GM10248 (cell line): ENCODE measurements around the gene TTC7B.
"Not testable (repeated sequence)": the region's sequence is repeated elsewhere in the genome, so short reads cannot be mapped to it uniquely, and the experiment has no call there.

Experiments used
- CTCF ChIA-PET: fragments of 300-600 bp; sonication (Branson Sonifier 250); formaldehyde crosslinking; extraction: SDS; loops from one replicate; lab custom pipeline; 2021; ENCODE audit warnings: antibody characterized with exemption; lab: Yijun Ruan, JAX
- POLR2A ChIA-PET: fragments of 350-650 bp; sonication (Branson Sonifier 250); formaldehyde crosslinking; extraction: SDS; loops from one replicate; lab custom pipeline; 2020; ENCODE audit warnings: antibody characterized with exemption; lab: Yijun Ruan, JAX
- DNase-seq: peaks from one replicate; pipeline ENCODE4 v3.0.0; 2012; ENCODE audit errors: extremely low spot score
- TF ChIP-seq, protein P1 (sequence below): IDR thresholded peaks from 2 replicates; pipeline ENCODE4 v1.5.1; 2012; ENCODE audit warnings: mild to moderate bottlenecking, low read depth; ENCODE audit errors: extremely low read depth, missing control alignments, control extremely low read depth

Gene TTC7B

DNA sequence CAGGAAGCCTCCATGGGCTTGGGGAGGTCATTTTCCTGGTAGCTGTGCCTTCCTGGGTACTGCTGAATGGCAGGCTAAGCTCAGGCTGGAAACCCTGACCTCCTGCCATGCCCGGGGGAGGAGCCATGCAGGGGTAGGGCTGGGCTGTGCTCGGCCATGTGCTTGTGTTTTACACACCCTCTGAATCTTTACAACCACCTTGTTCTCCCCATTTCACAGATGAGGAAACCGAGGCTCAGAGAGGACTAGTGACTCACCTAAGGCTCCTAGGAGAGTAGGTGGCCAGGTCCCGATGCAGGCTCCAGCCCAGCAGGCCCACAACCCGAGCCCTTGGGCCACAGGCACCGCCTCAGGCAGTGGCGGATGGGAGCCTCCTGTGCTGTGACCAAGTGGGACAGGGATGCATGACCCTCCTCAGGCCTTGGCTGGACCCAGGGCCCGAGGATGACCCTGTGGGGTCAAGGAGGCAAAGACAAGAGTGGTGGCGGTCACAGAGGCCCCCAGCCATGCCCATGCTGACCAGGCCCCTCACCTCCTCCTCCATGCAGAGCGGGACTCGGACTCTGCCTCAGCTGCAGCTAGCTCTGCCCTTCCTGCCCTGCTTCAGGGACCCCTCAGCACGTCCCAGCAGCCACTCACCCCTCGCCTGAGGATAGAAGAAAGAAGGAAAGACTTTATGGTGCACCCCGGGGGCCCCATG lies 283.3 kb downstream of the TTC7B start:
- POLR2A ChIA-PET: no interaction called here
- TF ChIP-seq, protein P1, sequence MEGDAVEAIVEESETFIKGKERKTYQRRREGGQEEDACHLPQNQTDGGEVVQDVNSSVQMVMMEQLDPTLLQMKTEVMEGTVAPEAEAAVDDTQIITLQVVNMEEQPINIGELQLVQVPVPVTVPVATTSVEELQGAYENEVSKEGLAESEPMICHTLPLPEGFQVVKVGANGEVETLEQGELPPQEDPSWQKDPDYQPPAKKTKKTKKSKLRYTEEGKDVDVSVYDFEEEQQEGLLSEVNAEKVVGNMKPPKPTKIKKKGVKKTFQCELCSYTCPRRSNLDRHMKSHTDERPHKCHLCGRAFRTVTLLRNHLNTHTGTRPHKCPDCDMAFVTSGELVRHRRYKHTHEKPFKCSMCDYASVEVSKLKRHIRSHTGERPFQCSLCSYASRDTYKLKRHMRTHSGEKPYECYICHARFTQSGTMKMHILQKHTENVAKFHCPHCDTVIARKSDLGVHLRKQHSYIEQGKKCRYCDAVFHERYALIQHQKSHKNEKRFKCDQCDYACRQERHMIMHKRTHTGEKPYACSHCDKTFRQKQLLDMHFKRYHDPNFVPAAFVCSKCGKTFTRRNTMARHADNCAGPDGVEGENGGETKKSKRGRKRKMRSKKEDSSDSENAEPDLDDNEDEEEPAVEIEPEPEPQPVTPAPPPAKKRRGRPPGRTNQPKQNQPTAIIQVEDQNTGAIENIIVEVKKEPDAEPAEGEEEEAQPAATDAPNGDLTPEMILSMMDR: no peak
- CTCF ChIA-PET: no interaction called here
- DNase-seq: no peak

DNA sequence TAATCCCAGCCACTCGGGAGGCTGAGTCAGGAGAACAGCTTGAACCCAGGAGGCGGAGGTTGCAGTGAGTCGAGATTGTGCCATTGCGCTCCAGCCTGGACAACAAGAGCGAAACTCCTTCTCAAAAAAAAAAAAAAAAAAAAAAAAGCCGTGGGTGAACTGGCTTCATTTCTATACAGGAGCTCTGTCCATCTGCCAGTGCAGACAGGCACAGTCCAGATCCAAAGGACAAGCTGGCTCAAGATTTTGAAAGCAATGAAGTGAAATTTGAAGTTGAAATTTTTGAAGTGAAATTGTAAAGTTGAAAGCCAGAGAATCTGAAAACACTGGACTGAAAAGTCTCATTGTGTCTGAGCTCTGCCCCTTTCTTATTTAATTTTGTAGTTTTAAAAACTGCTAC lies 284.7 kb downstream of the TTC7B start:
- CTCF ChIA-PET: no interaction called here
- DNase-seq: no peak
- TF ChIP-seq, protein P1: no peak
- POLR2A ChIA-PET: no interaction called here

DNA sequence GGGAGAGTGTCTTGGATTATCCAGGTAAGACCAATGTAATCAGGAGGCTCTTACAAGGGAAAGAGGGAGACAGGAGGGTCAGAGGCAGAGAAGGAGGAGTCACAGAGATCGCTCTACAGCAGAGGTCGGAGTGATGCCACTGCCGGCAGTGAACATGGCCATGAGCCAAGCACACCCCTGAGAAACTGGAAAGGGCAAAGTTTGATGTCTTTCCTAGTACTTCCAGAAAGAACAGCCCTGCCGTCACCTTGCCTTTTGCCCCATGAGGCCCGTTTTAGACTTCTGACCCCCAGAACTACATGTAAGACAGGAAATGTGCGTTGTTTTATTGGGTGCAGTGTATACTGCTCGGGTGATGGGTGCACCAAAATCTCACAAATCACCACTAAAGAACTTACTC lies 285.7 kb downstream of the TTC7B start:
- TF ChIP-seq, protein P1: no peak
- DNase-seq: no peak
- CTCF ChIA-PET: no interaction called here
- POLR2A ChIA-PET: no interaction called here

DNA sequence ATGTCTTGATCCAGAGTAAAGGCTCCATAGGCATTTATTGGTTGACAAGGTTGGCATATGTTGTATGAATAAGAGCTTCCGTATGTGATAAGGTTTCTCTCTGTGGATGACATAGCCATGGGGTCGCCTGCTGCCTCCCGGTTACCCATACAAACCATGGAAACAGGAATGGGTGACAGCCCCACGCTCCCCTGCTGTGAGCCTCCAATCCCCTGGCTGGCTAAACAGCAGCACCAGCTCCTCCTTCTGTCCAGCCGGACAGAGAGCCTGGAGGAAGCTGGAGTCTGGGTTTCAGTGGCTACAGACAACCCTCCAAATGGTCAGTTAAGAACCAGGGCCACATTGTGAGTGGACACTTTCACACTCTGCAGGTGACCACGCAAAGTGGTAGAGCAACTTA lies 288.3 kb downstream of the TTC7B start:
- DNase-seq: no peak
- ChIA-PET POLR2A (no interaction called here), CTCF (no interaction called here)
- TF ChIP-seq, protein P1: no peak

DNA sequence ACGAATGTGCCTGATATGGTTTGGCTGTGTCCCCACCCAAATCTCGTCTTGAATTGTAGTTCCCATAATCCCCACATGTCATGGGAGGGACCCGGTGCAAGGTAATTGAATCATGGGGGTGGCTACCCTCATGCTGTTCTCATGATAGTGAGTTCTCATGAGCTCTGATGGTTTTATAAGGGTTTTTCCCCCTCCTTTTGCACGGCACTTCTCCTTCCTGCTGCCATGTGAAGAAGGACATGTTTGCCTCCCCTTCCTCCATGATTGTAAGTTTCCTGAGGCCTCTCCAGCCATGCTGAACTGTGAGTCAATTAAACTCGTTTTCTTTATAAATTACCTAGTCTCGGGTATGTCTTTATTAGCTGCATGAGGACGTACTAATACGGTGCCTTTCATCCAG lies 289.7 kb downstream of the TTC7B start:
- POLR2A ChIA-PET, DNase-seq: not testable (repeated sequence)
- CTCF ChIA-PET: interaction anchor here (1.4 kb wide), 1 partner anchor 23 kb away, joined by 3 read pairs; no protein-coding TSS in a partner anchor

DNA sequence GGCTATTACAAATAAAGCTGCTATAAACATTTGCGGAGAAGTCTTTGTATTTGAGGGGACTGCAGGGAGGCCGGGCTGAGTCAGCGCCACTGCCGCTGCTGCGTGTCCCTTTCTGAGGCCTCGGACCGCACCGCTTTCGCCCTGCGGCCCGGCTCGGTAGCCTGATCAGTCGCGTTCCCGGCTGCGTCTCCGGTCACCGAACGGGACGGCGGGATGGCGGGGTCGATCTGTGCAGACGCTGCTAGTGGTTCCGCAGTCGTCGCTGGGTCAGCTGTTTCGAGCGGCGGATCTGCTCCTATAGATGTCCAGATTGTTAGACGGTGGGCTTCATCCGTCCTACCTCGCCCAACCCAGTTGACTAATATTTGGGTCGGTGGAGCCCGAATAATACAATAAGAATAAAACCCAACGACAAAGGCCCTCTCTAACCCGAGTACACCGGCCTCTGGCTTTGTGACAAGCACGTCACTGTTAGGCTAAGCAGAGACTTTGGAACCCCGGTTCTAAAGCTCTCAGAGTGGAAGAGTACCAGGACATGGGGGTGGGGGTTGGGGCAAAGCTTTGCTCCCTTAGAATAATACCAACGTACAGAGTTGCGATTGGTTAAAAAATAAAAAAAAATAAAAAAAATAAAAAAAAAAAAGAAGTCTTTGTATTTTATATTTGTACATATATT lies 290.7 kb downstream of the TTC7B start:
- DNase-seq, POLR2A ChIA-PET, CTCF ChIA-PET: not testable (repeated sequence)

DNA sequence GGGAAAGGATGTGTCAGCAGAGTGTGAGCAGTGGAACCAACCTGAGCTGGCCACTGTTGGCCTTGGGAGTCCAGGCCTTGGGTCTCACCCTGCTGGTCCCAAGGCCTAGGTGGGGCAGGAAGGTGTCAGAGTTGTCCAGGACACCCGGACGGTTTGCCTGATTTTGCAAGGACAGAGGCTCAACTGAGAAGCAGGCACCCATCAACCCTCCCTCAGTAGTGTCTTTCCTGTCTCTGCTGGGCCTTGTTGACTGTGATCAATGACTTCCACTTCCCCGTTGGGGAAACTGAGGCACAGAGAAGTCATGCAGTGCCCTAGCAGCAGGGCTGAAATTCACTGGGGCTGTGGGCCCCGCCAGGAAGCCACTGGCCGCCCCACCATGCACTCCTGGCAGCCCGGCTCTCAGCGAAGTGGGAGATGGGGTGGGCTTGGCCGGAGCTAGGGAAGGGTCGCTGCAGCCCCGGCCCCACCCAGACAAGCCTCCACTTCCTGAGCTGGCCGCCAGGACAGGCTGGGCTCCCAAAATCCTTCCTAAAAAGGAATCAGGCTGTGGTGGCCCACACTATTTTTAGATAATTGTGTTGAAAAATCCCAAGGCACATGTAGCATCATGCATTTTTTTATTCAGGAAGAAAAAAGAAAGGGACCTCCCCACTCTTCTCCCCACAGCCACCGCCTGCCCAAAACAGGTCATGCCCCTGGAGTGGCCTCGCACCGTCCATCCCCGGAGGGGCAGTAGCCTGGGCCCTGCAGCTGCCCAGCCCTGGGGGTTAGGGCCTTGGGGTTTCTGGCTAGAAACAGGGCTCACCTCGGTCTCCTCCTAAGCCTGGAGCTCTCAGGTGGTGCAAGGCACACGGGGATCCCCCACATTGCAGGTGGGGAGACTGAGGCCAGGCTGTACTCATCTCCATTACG lies 292.0 kb downstream of the TTC7B start:
- TF ChIP-seq, protein P1: no peak
- POLR2A ChIA-PET: no interaction called here
- CTCF ChIA-PET: no interaction called here
- DNase-seq: no peak
